H9 (cell line): ENCODE results near the gene LPCAT2. TPM values are rescaled to one million over a fixed set of nuclear protein-coding genes. Genes with fewer than 3 reads are reported as not detected.

Source experiments
- DNase-seq: peaks from one replicate; pipeline ENCODE4 v3.0.0-alpha.2; 2017
- H2AFZ ChIP-seq: one replicate; pipeline ENCODE4 v1.6.1; 2013; ENCODE audit warnings: mild to moderate bottlenecking, low read length, control low read depth, moderate library complexity
- H2AK5ac ChIP-seq: 2 replicates; pipeline ENCODE4 v1.6.1; 2013; ENCODE audit warnings: low read length, control low read depth, mixed read lengths; ENCODE audit not compliant: insufficient read length
- H2BK120ac ChIP-seq: one replicate; pipeline ENCODE4 v1.6.1; 2013; ENCODE audit warnings: low read depth, mild to moderate bottlenecking, low read length, control low read depth, inconsistent platforms; ENCODE audit not compliant: poor library complexity, severe bottlenecking
- H2BK12ac ChIP-seq: 2 replicates; pipeline ENCODE4 v1.6.1; 2013; ENCODE audit warnings: low read length, control low read depth, mixed read lengths, low read depth; ENCODE audit not compliant: insufficient read length
- H2BK15ac ChIP-seq: 2 replicates; pipeline ENCODE4 v1.6.1; 2013; ENCODE audit warnings: low read depth, low read length, control low read depth
- H2BK20ac ChIP-seq: one replicate; pipeline ENCODE4 v1.6.1; 2013; ENCODE audit warnings: low read depth, mild to moderate bottlenecking, low read length, control low read depth, inconsistent platforms; ENCODE audit not compliant: poor library complexity, severe bottlenecking
- H2BK5ac ChIP-seq: 2 replicates; pipeline ENCODE4 v1.6.1; 2013; ENCODE audit warnings: low read length, control low read depth, mixed read lengths; ENCODE audit not compliant: insufficient read length
- H3K14ac ChIP-seq: 2 replicates; pipeline ENCODE4 v1.6.1; 2013; ENCODE audit warnings: low read length, control low read depth; ENCODE audit not compliant: insufficient read depth
- H3K18ac ChIP-seq: 2 replicates; pipeline ENCODE4 v1.6.1; 2013; ENCODE audit warnings: low read depth, mild to moderate bottlenecking, mixed read lengths, low read length, control low read depth; ENCODE audit not compliant: insufficient read length
- H3K23ac ChIP-seq: 2 replicates; pipeline ENCODE4 v1.6.1; 2013; ENCODE audit warnings: low read length, control low read depth, mixed read lengths, low read depth; ENCODE audit not compliant: insufficient read length
- H3K23me2 ChIP-seq: 2 replicates; pipeline ENCODE4 v1.6.1; 2013; ENCODE audit warnings: low read depth, mild to moderate bottlenecking, mixed read lengths, low read length, control low read depth; ENCODE audit not compliant: insufficient read length, poor library complexity, severe bottlenecking
- H3K27ac ChIP-seq: 2 replicates; pipeline ENCODE4 v1.5.1; 2013; ENCODE audit warnings: low read length, control low read depth, mixed read lengths, low read depth; ENCODE audit not compliant: insufficient read length
- H3K27me3 ChIP-seq: 2 replicates; pipeline ENCODE4 v1.6.1; 2013; ENCODE audit warnings: low read length, control low read depth, inconsistent platforms; ENCODE audit not compliant: insufficient read depth
- H3K4ac ChIP-seq: 2 replicates; pipeline ENCODE4 v1.6.1; 2013; ENCODE audit warnings: low read depth, mild to moderate bottlenecking, control low read depth, inconsistent platforms, low read length, moderate library complexity
- H3K4me1 ChIP-seq: 2 replicates; pipeline ENCODE4 v1.6.1; 2013; ENCODE audit warnings: low read length, control low read depth, inconsistent platforms; ENCODE audit not compliant: insufficient read depth
- H3K4me2 ChIP-seq: 2 replicates; pipeline ENCODE4 v1.6.1; 2013; ENCODE audit warnings: low read length, control low read depth, mixed read lengths; ENCODE audit not compliant: insufficient read length, insufficient read depth
- H3K56ac ChIP-seq: 2 replicates; pipeline ENCODE4 v1.6.1; 2013; ENCODE audit warnings: low read depth, mild to moderate bottlenecking, mixed read lengths, low read length, control low read depth; ENCODE audit not compliant: insufficient read length
- H3K79me1 ChIP-seq: 2 replicates; pipeline ENCODE4 v1.6.1; 2013; ENCODE audit warnings: low read depth, mild to moderate bottlenecking, moderate library complexity, low read length, control low read depth, inconsistent platforms; ENCODE audit not compliant: insufficient read depth, poor library complexity, severe bottlenecking
- H3K79me2 ChIP-seq: 2 replicates; pipeline ENCODE4 v1.6.1; 2013; ENCODE audit warnings: low read length, control low read depth, inconsistent platforms; ENCODE audit not compliant: insufficient read depth
- H3K9ac ChIP-seq: 2 replicates; pipeline ENCODE4 v1.6.1; 2013; ENCODE audit warnings: low read length, control low read depth, mixed read lengths; ENCODE audit not compliant: insufficient read length; ENCODE audit errors: extremely low read depth
- H3K9me3 ChIP-seq: one replicate; pipeline ENCODE4 v1.6.1; 2013; ENCODE audit warnings: low read depth, low read length, inconsistent platforms; ENCODE audit not compliant: control insufficient read depth
- H3T11ph ChIP-seq: one replicate; pipeline ENCODE4 v1.6.1; 2013; ENCODE audit warnings: mild to moderate bottlenecking, low read length, control low read depth, inconsistent platforms
- H4K20me1 ChIP-seq: one replicate; pipeline ENCODE4 v1.6.1; 2013; ENCODE audit not compliant: control insufficient read depth, insufficient read length, insufficient read depth
- H4K5ac ChIP-seq: 2 replicates; pipeline ENCODE4 v1.6.1; 2013; ENCODE audit warnings: low read depth, mild to moderate bottlenecking, mixed read lengths, low read length, control low read depth; ENCODE audit not compliant: insufficient read length
- H4K8ac ChIP-seq: replicated peaks from 2 replicates; pipeline ENCODE4 v1.6.1; 2013; ENCODE audit warnings: low read length, control low read depth, mixed read lengths, low read depth; ENCODE audit not compliant: insufficient read length
- H4K91ac ChIP-seq: 2 replicates; pipeline ENCODE4 v1.6.1; 2013; ENCODE audit warnings: low read depth, mild to moderate bottlenecking, moderate library complexity, mixed read lengths, low read length, control low read depth; ENCODE audit not compliant: insufficient read length
- H3K27ac Mint-ChIP-seq, 3 experiments: 2 replicates in 2 of 3; 3 replicates in 1 of 3; pipeline ENCODE4 v1.8.0; 2020 to 2021; ENCODE audit warnings: mixed read lengths in 3 of 3, mild to moderate bottlenecking in 1 of 3, moderate library complexity in 1 of 3
- H3K27me3 Mint-ChIP-seq: 2 replicates; pipeline ENCODE4 v1.8.0; 2021; ENCODE audit warnings: low read depth, mild to moderate bottlenecking, moderate library complexity, mixed read lengths
- H3K36me3 Mint-ChIP-seq, 3 experiments: 2 replicates in 2 of 3; 3 replicates in 1 of 3; pipeline ENCODE4 v1.8.0; 2020 to 2021; ENCODE audit warnings: low read depth in 3 of 3, mixed read lengths in 3 of 3; ENCODE audit not compliant: insufficient read depth in 1 of 3
- H3K4me1 Mint-ChIP-seq, 2 experiments: 2 replicates each; pipeline ENCODE4 v1.8.0; 2020; ENCODE audit warnings: mixed read lengths in 2 of 2
- H3K4me3 Mint-ChIP-seq, 2 experiments: 2 replicates in 1 of 2; 3 replicates in 1 of 2; pipeline ENCODE4 v1.8.0; 2020 to 2021; ENCODE audit warnings: mild to moderate bottlenecking in 2 of 2, mixed read lengths in 2 of 2, moderate library complexity in 1 of 2
- H3K9me3 Mint-ChIP-seq, 2 experiments: 2 replicates in 1 of 2; 3 replicates in 1 of 2; pipeline ENCODE4 v1.8.0; 2020; ENCODE audit warnings: mild to moderate bottlenecking in 2 of 2, mixed read lengths in 2 of 2, moderate library complexity in 1 of 2
- CTCF ChIP-seq: fragments of 200-600 bp; sonication (generic); conservative IDR thresholded peaks from 3 replicates; pipeline ENCODE4 v1.8.0; 2021; ENCODE audit warnings: antibody characterized with exemption, mild to moderate bottlenecking
- WGBS: extraction: QIAGEN DNeasy Blood & Tissue Kit; methylation state at CpG from one replicate; pipeline ENCODE4 v1.1.7; 2013; ENCODE audit warnings: missing lambda C conversion rate, low lambda C conversion rate, mixed read lengths; ENCODE audit not compliant: insufficient read length; ENCODE audit errors: extremely low coverage; 5-methylcytosine and 5-hydroxymethylcytosine counted together
- total RNA-seq: library from RNA; stranded (reverse); gene quantifications from 2 replicates; pipeline ENCODE4 v1.2.1, GENCODE V29; 2021

Gene LPCAT2
- total RNA-seq, 1 experiment from 2014 or later = 2.8 TPM

DNA sequence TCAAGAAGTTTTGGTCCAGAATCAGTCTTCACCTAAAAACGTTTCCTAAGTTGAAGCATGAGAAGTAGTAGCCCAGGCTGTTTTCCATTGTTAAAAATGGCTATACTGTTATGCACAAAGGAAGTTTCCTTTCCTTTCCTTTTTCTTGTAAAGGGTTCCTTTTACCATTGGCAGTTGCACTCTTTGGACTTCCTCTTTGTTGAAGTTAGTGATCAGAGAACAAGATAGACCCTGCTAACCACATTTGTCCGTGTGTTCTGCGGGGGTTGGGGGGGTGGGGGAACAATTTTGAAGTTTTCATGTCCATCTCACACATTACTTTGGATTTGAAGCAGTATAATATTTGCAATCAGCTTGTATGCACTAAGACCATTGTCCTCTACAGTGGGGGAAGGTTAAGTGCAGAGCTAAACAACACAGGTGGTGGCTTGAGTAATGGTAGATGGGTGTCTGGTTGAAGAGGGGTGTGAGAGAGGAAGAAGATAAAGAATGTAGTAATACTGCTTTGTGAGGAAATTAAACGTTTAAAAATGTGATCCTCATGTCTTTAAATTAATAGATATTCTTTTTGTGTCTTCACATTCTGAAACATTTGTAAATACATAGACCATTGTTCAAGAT lies 1.4 kb downstream of the LPCAT2 start:
- no peak overlapping the region for H3K9ac ChIP-seq
- no peak overlapping the region for H4K8ac ChIP-seq
- no peak overlapping the region for H2BK20ac ChIP-seq
- no peak overlapping the region for H3K23ac ChIP-seq
- H2AK5ac ChIP-seq = no peak overlapping the region
- H3K79me1 ChIP-seq = no peaks in the 10 kb centered on the region
- no peaks in the 10 kb centered on the region for H3K9me3 ChIP-seq
- peaks cover 10% of the 10 kb centered on the region for H3K23me2 ChIP-seq
- no peak overlapping the region for H3K14ac ChIP-seq
- no peak overlapping the region for H4K5ac ChIP-seq
- Mint-ChIP-seq H3K9me3 (peaks cover 29% of the 10 kb centered on the region in 2 experiments), H3K4me1 (peaks cover 14 to 20% of the 10 kb centered on the region in 2 experiments), H3K27me3 (peaks cover 9% of the 10 kb centered on the region), H3K27ac (no peak overlapping the region), H3K4me3 (peak overlapping the region; percentile 82 to 84), H3K36me3 (peaks cover 21 to 33% (median 25%) of the 10 kb centered on the region in 3 experiments)
- no peak overlapping the region for H2BK12ac ChIP-seq
- H2BK120ac ChIP-seq = no peak overlapping the region
- no peak overlapping the region for H3K56ac ChIP-seq
- H3K4ac ChIP-seq = no peak overlapping the region
- WGBS = no CpG with 5 or more reads among the region's 4 CpGs
- no peak for TF ChIP-seq CTCF
- H2AFZ ChIP-seq = no peak overlapping the region
- peaks cover 3% of the 10 kb centered on the region; the same call in 1 of the 2 replicates for H3K4me1 ChIP-seq
- no peak overlapping the region for H4K91ac ChIP-seq
- H3T11ph ChIP-seq = no peak overlapping the region
- no peaks in the 10 kb centered on the region for H4K20me1 ChIP-seq
- no peaks in the 10 kb centered on the region for H3K27me3 ChIP-seq
- H3K18ac ChIP-seq = no peak overlapping the region
- H2BK5ac ChIP-seq = no peak overlapping the region
- peak overlapping the region; percentile 86 for H3K4me2 ChIP-seq
- H2BK15ac ChIP-seq = no peak overlapping the region
- no peaks in the 10 kb centered on the region for H3K79me2 ChIP-seq
- H3K27ac ChIP-seq = no peak overlapping the region
- no peak for DNase-seq
